ENCODE measurements around the gene P2RY14.

P2RY14 gene

GRCh38 chr3:151216641-151217607, 61.4 kb downstream of the P2RY14 start:
- Histone ChIP-seq H3K4me3 (ENCODE audit: extremely low read depth, insufficient read depth, low read length, poor library complexity, severe bottlenecking) (no peak overlapping the region), H3K36me3 (ENCODE audit: control insufficient read depth, insufficient read depth, low read length) (peaks cover 4% of the 10 kb centered on the region), H3K9me3 (ENCODE audit: control insufficient read depth, low read length) (peaks cover 5% of the 10 kb centered on the region), H3K27ac (ENCODE audit: low read depth, low read length, severe bottlenecking) (peak overlapping the region; percentile 73), H3K4me1 (ENCODE audit: control insufficient read depth, insufficient read depth, low read length, poor library complexity, severe bottlenecking) (peaks cover 18% of the 10 kb centered on the region)
- WGBS, 2 experiments (ENCODE audit: insufficient coverage in 2 of 2): 100% methylated on average over 1 of the region's 3 CpGs; no CpG with 5 or more reads in 1 of the 2 experiments

- Histone ChIP-seq H3K4me1 (ENCODE audit: control insufficient read depth, insufficient read depth, low read length, poor library complexity, severe bottlenecking) (peaks cover 18% of the 10 kb centered on the region), H3K27ac (ENCODE audit: low read depth, low read length, severe bottlenecking) (no peak overlapping the region), H3K4me3 (ENCODE audit: extremely low read depth, insufficient read depth, low read length, poor library complexity, severe bottlenecking) (no peak overlapping the region), H3K36me3 (ENCODE audit: control insufficient read depth, insufficient read depth, low read length) (no peaks in the 10 kb centered on the region), H3K9me3 (ENCODE audit: control insufficient read depth, low read length) (no peaks in the 10 kb centered on the region)
- no CpG with 5 or more reads among the region's 1 CpG for WGBS, 2 experiments (ENCODE audit: insufficient coverage in 2 of 2)
Measured at GRCh38 chr3:151214459-151214858, 63.9 kb downstream of the P2RY14 start.

DNA sequence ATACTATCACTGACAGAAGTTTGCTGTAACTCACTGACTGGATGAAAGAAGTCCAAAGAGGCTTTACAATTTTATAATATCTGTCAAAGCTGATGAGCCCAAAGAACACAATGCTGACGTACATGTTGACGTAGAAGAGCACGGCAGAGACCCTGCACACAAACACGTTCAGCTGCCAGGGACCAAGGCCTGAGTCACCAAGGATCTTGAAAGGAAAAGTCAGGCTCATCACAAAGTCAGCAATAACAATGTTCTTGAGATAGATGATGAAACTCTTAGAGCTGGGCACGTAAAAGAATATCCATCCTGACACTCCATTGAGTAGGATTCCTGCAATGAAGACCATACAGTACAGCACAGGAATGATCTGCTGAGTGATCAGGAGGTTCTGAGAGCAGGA, 64.5 kb downstream of the P2RY14 start:
- Histone ChIP-seq H3K4me3 (ENCODE audit: extremely low read depth, insufficient read depth, low read length, poor library complexity, severe bottlenecking) (no peak overlapping the region), H3K36me3 (ENCODE audit: control insufficient read depth, insufficient read depth, low read length) (no peaks in the 10 kb centered on the region), H3K4me1 (ENCODE audit: control insufficient read depth, insufficient read depth, low read length, poor library complexity, severe bottlenecking) (peaks cover 18% of the 10 kb centered on the region), H3K9me3 (ENCODE audit: control insufficient read depth, low read length) (no peaks in the 10 kb centered on the region), H3K27ac (ENCODE audit: low read depth, low read length, severe bottlenecking) (no peak overlapping the region)
- 95% methylated on average over 4 to 5 of the region's 5 CpGs for WGBS, 2 experiments (ENCODE audit: insufficient coverage in 2 of 2)

DNA sequence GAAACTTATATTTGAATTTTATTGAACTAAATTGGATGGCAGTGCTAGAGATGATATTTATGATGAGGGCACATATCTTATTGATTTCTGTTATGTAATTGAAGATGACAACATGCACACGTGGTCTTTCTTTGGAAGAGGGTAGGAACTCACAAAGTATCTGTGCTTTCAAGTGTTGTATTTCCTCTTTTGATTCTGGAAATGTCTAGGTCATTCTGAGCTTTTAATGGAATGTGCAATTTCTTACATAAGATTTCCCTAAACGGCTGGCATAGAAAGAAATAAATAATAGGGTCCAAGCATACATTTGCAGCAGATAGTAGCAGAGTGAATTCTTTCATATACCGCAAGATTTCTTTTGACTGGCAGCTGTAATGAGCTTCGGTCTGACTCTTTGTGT, 65.2 kb downstream of the P2RY14 start:
- H3K36me3 ChIP-seq (ENCODE audit: control insufficient read depth, insufficient read depth, low read length): no peaks in the 10 kb centered on the region
- WGBS, 2 experiments (ENCODE audit: insufficient coverage in 2 of 2): 95 to 100% methylated on average over 2 to 4 of the region's 4 CpGs
- H3K9me3 ChIP-seq (ENCODE audit: control insufficient read depth, low read length): no peaks in the 10 kb centered on the region
- H3K4me3 ChIP-seq (ENCODE audit: extremely low read depth, insufficient read depth, low read length, poor library complexity, severe bottlenecking): no peak overlapping the region
- H3K4me1 ChIP-seq (ENCODE audit: control insufficient read depth, insufficient read depth, low read length, poor library complexity, severe bottlenecking): peaks cover 18% of the 10 kb centered on the region
- H3K27ac ChIP-seq (ENCODE audit: low read depth, low read length, severe bottlenecking): no peak overlapping the region

- H3K4me1 ChIP-seq (ENCODE audit: control insufficient read depth, insufficient read depth, low read length, poor library complexity, severe bottlenecking): peaks cover 6% of the 10 kb centered on the region
- no peak overlapping the region for H3K4me3 ChIP-seq (ENCODE audit: extremely low read depth, insufficient read depth, low read length, poor library complexity, severe bottlenecking)
- WGBS, 2 experiments (ENCODE audit: insufficient coverage in 2 of 2): 72 to 100% methylated on average over 1 to 3 of the region's 4 CpGs
- no peaks in the 10 kb centered on the region for H3K9me3 ChIP-seq (ENCODE audit: control insufficient read depth, low read length)
- no peak overlapping the region for H3K27ac ChIP-seq (ENCODE audit: low read depth, low read length, severe bottlenecking)
- H3K36me3 ChIP-seq (ENCODE audit: control insufficient read depth, insufficient read depth, low read length): no peaks in the 10 kb centered on the region
Measured at GRCh38 chr3:151210676-151211381, 67.5 kb downstream of the P2RY14 start.

DNA sequence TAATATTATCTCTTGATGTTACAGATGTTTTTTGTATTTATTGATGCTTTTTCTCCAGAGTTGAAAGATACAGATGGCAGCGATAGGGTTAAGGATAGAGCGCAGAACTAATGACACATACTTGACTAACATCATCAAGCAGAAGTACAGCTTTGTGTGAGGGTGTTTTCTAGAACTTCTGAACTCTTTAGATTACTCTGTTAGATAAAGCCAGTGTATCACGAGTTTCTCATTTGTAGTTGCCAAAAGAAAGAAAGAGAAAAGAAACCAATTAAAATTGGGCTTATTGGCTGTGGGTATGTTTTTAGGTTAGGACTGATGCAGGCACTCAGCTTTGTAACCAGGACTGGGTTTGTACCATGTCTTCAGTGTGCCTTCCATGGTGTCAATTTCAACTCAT, 68.7 kb downstream of the P2RY14 start:
- Histone ChIP-seq H3K9me3 (ENCODE audit: control insufficient read depth, low read length) (no peaks in the 10 kb centered on the region), H3K27ac (ENCODE audit: low read depth, low read length, severe bottlenecking) (no peak overlapping the region), H3K4me1 (ENCODE audit: control insufficient read depth, insufficient read depth, low read length, poor library complexity, severe bottlenecking) (no peaks in the 10 kb centered on the region), H3K36me3 (ENCODE audit: control insufficient read depth, insufficient read depth, low read length) (no peaks in the 10 kb centered on the region), H3K4me3 (ENCODE audit: extremely low read depth, insufficient read depth, low read length, poor library complexity, severe bottlenecking) (no peak overlapping the region)
- WGBS, 2 experiments (ENCODE audit: insufficient coverage in 2 of 2): 100% methylated on average over 1 of the region's 3 CpGs; no CpG with 5 or more reads in 1 of the 2 experiments

- no peaks in the 10 kb centered on the region for H3K4me1 ChIP-seq (ENCODE audit: control insufficient read depth, insufficient read depth, low read length, poor library complexity, severe bottlenecking)
- no peak overlapping the region for H3K27ac ChIP-seq (ENCODE audit: low read depth, low read length, severe bottlenecking)
- no peaks in the 10 kb centered on the region for H3K9me3 ChIP-seq (ENCODE audit: control insufficient read depth, low read length)
- WGBS, 2 experiments (ENCODE audit: insufficient coverage in 2 of 2): 100% methylated on average over 1 of the region's 3 CpGs; no CpG with 5 or more reads in 1 of the 2 experiments
- no peaks in the 10 kb centered on the region for H3K36me3 ChIP-seq (ENCODE audit: control insufficient read depth, insufficient read depth, low read length)
- no peak overlapping the region for H3K4me3 ChIP-seq (ENCODE audit: extremely low read depth, insufficient read depth, low read length, poor library complexity, severe bottlenecking)
Measured at GRCh38 chr3:151206201-151206600, 72.1 kb downstream of the P2RY14 start.

DNA sequence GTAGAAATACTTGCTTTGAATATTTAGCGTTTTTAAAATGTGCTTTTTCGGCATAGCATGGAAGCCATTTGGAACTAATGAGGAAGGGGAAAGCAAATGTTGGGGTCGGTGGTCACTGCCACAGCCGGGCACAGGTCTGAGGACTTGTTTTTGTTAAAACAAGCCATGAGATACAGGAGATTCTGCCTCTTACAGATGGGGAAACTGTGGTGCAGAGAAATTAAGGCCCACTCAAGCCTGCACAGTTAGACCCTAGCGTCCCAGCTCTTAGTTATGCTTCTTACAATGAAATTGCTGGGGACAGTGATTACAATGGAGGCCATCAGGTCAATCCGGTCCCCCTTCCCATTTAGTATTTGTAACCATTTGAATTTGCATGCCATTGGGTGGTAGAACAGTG, 72.9 kb downstream of the P2RY14 start:
- H3K27ac ChIP-seq (ENCODE audit: low read depth, low read length, severe bottlenecking): no peak overlapping the region
- no peaks in the 10 kb centered on the region for H3K9me3 ChIP-seq (ENCODE audit: control insufficient read depth, low read length)
- whole genome bisulfite sequencing, 2 experiments (ENCODE audit: insufficient coverage in 2 of 2): 94 to 100% methylated on average over 3 to 4 of the region's 6 CpGs
- no peaks in the 10 kb centered on the region for H3K36me3 ChIP-seq (ENCODE audit: control insufficient read depth, insufficient read depth, low read length)
- H3K4me3 ChIP-seq (ENCODE audit: extremely low read depth, insufficient read depth, low read length, poor library complexity, severe bottlenecking): no peak overlapping the region
- H3K4me1 ChIP-seq (ENCODE audit: control insufficient read depth, insufficient read depth, low read length, poor library complexity, severe bottlenecking): no peaks in the 10 kb centered on the region

DNA sequence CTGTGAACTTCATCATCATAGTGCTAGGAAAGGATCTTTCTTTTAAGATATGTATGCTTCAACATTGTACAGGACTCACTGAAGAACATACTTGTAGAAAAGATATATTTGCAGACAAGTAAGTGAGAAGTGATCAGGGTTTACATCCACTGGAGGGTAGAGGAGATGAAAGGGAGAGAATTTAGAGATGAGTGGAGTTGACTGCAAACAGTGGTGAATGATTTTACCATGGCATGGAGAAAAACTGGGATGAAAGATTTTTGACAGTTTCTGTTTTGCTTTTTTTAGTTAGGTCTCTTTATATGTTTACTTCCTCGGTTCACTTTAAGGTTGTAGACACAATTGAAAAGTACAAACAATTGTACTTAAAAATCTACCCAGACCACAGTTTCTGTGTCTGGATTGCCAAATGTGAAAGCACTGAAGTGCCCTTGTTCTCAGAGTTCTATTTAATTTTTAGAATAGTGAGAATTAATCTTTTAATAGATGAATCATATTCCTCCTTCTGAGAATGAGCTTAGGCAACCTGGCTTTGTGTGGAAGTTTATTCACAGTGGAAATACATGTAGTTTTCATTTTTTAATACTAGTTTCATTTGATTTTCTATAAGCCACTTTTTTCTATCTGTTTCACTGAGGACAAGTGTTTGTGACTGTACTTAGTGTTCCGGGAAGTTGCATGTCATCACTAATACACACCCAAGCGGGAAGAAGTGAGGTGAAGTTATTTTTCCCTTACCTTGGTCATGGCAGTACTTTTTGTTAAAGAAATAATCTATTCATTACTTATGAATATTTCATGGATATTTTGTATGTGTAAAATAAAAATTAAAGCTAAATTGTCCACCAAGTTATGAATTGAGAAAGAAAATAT, 73.6 kb downstream of the P2RY14 start:
- no peaks in the 10 kb centered on the region for H3K9me3 ChIP-seq (ENCODE audit: control insufficient read depth, low read length)
- H3K4me3 ChIP-seq (ENCODE audit: extremely low read depth, insufficient read depth, low read length, poor library complexity, severe bottlenecking): no peak overlapping the region
- no peaks in the 10 kb centered on the region for H3K4me1 ChIP-seq (ENCODE audit: control insufficient read depth, insufficient read depth, low read length, poor library complexity, severe bottlenecking)
- no peaks in the 10 kb centered on the region for H3K36me3 ChIP-seq (ENCODE audit: control insufficient read depth, insufficient read depth, low read length)
- no peak overlapping the region for H3K27ac ChIP-seq (ENCODE audit: low read depth, low read length, severe bottlenecking)
- WGBS, 2 experiments (ENCODE audit: insufficient coverage in 2 of 2): no CpG with 5 or more reads among the region's 3 CpGs

DNA sequence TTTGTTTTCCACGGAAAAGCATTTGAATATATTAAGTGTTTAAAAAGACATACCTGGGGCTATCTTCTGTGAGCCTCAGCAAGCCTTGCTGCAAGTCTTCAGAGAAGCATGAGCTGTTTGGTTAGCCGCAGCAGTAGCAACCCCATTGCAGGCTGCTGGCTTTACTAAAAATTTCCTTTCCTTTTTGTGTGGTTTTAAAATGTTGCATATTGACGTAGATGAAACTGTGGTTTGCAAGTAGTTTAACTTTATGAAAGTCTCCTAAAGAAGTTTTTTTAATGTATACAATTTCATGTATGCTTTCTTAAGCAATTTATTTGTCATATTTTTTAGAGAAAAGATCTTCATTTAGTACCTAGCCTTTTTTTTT, 75.3 kb downstream of the P2RY14 start, which contains the start of gene GPR171:
TSS of gene GPR171 (minus strand) at position 166 of the 370 bp plus-strand sequence. CDS start 3,830 bp downstream, outside the sequence.
- Histone ChIP-seq H3K4me3 (ENCODE audit: extremely low read depth, insufficient read depth, low read length, poor library complexity, severe bottlenecking) (no peak within 1 kb of the TSS), H3K27ac (ENCODE audit: low read depth, low read length, severe bottlenecking) (no peak within 1 kb of the TSS), H3K36me3 (ENCODE audit: control insufficient read depth, insufficient read depth, low read length) (no peaks in the 10 kb centered on the region), H3K9me3 (ENCODE audit: control insufficient read depth, low read length) (no peaks in the 10 kb centered on the region), H3K4me1 (ENCODE audit: control insufficient read depth, insufficient read depth, low read length, poor library complexity, severe bottlenecking) (no peaks in the 10 kb centered on the region)
- 83 to 100% methylated on average over 1 of the region's 3 CpGs for WGBS, 2 experiments (ENCODE audit: insufficient coverage in 2 of 2)

Data from mesodermal cell (in vitro differentiated cells).